ENCODE measurements around the gene SRRM5. TPM values are rescaled to one million over a fixed set of nuclear protein-coding genes. Genes with fewer than 3 reads are reported as not detected.
A peak's percentile ranks its signal among the peaks of the same experiment; 100 is the strongest.

SRRM5 gene
- total and polyA plus RNA-seq, 7 donors: 0.27 to 1.1 (median 0.51) TPM; not detected in 3

DNA sequence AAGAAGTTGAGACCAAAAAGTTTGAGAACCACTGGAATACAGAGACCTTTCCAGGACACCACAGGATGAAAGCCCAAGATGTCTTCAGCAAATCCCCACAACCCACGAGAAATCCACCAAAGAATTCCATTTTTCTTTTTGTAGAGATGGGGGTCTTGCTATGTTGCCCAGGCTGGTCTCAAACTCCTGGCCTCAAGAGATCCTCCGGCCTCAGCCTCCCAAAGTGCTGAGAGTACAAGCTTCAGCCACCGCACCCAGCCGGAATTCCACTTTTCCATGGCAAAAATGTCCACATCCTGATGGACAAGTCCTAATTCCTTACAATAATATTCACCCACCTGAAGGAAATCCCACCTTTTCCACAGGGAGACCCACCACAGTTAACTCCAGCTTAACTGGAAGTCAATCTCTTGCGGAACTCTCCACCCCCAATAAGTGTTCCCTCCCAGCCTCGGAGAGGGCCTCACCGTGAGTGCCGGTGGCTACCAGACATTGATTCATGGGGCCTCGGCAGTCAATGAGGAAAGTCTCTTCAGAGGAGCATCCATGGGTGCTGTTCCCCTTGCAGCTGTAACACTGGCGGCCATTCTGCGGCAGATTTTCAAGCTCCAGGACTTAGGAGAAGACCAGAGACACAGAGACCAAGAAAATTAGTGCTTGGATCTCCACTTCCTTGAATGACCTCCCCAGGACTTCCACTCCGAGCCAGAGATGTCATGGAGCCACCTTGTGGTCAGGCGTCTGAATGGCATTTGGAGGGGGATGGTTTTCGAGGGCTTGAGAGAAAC lies 40.1 kb downstream of the SRRM5 start:
- peaks cover 0 to 18% (median 6%) of the 10 kb centered on the region in 4 donors for H3K36me3 ChIP-seq
- H3K27ac ChIP-seq: peak overlapping the region in 3 of 4 donors; percentile 4 to 51 (median 43)
- no peaks in the 10 kb centered on the region for H3K27me3 ChIP-seq

DNA sequence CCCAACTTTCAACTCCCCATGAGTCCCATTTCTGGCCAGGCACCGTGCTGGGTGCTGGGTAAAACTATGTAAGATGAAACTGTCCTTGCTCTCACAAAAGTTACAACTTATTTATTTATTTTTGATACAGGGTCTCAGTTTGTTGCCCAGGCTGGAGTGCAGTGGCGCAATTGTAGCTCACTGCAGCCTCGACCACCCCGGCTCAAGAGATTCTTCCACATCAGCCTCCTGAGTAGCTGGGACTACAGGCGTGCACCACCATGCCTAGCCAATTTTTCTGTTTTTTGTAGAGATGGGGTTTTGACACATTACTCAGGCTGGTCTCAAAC lies 40.6 kb downstream of the SRRM5 start:
- peaks cover 0 to 7% (median 0%) of the 10 kb centered on the region in 4 donors for H3K4me1 ChIP-seq
- peaks cover 0 to 18% (median 6%) of the 10 kb centered on the region in 4 donors for H3K36me3 ChIP-seq
- H3K9me3 ChIP-seq: peaks cover 0 to 2% (median 0%) of the 10 kb centered on the region in 4 donors
- DNase-seq: no peak
- no peak overlapping the region for H3K4me3 ChIP-seq
- intact Hi-C loops (cut with DNase I): loop anchor here (2.0 kb wide), 1 partner anchor 118 kb away; no protein-coding TSS in a partner anchor
- H3K27ac ChIP-seq: peak overlapping the region in 1 of 4 donors; percentile 51
- TF ChIP-seq, protein P1, sequence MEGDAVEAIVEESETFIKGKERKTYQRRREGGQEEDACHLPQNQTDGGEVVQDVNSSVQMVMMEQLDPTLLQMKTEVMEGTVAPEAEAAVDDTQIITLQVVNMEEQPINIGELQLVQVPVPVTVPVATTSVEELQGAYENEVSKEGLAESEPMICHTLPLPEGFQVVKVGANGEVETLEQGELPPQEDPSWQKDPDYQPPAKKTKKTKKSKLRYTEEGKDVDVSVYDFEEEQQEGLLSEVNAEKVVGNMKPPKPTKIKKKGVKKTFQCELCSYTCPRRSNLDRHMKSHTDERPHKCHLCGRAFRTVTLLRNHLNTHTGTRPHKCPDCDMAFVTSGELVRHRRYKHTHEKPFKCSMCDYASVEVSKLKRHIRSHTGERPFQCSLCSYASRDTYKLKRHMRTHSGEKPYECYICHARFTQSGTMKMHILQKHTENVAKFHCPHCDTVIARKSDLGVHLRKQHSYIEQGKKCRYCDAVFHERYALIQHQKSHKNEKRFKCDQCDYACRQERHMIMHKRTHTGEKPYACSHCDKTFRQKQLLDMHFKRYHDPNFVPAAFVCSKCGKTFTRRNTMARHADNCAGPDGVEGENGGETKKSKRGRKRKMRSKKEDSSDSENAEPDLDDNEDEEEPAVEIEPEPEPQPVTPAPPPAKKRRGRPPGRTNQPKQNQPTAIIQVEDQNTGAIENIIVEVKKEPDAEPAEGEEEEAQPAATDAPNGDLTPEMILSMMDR (IDR thresholded peaks at IDR 0.05): no peak
- TF ChIP-seq EP300 (IDR thresholded peaks at IDR 0.05): no peak
- no peak for TF ChIP-seq POLR2AphosphoS5 (IDR thresholded peaks at IDR 0.05)
- no peak for TF ChIP-seq POLR2A (IDR thresholded peaks at IDR 0.05)
- 70 to 77% methylated on average over 5 of the region's 5 CpGs for WGBS, 2 donors
- H3K27me3 ChIP-seq: no peaks in the 10 kb centered on the region

More for the DNA sequence above, 40.1 kb downstream of the SRRM5 start:
- peak; percentile 80 for DNase-seq
- no peaks in the 10 kb centered on the region for H3K9me3 ChIP-seq
- TF ChIP-seq EP300 (IDR thresholded peaks at IDR 0.05) (no peak), POLR2A (IDR thresholded peaks at IDR 0.05) (no peak), POLR2AphosphoS5 (IDR thresholded peaks at IDR 0.05) (peak in 2 of 4 donors; percentile 8 to 18)
- TF ChIP-seq, protein P1 (IDR thresholded peaks at IDR 0.05): peak; percentile 72 to 79 (median 74)
- WGBS, 2 donors: 62 to 70% methylated on average over 14 of the region's 14 CpGs
- intact Hi-C loops (cut with DNase I): loop anchor here (2.0 kb wide), 1 partner anchor 117 kb away; no protein-coding TSS in a partner anchor
- H3K4me3 ChIP-seq: peak overlapping the region in 1 of 4 donors; percentile 6
- peaks cover 0 to 7% (median 0%) of the 10 kb centered on the region in 4 donors for H3K4me1 ChIP-seq

DNA sequence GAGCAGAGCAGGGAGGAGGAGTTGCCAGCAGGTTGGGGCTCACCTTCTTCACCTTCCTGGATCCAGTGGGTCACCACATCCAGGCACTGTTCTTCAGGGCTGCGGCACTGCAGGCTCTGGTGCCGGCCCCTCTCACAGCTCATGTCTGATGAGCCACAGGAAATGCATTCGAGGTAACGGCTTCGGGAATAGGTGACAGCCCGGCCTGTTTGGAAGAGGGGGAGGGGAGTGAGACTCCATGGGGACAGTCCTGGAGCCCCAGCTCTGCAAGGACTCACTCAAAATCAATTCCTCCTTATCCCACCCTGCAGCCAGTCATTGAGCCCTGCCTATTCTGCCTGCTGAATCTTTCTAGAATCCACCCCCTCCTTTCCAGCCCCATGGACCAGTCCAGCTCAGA lies 44.5 kb downstream of the SRRM5 start:
- peaks cover 0 to 5% (median 2%) of the 10 kb centered on the region in 4 donors for H3K36me3 ChIP-seq
- no peak overlapping the region for H3K4me3 ChIP-seq
- H3K27me3 ChIP-seq: no peaks in the 10 kb centered on the region
- TF ChIP-seq POLR2A (IDR thresholded peaks at IDR 0.05) (no peak), POLR2AphosphoS5 (IDR thresholded peaks at IDR 0.05) (no peak), EP300 (IDR thresholded peaks at IDR 0.05) (no peak)
- TF ChIP-seq, protein P1 (IDR thresholded peaks at IDR 0.05): no peak
- H3K27ac ChIP-seq: no peak overlapping the region
- intact Hi-C loops (cut with DNase I): loop anchor here (5.0 kb wide), 1 partner anchor 209 kb away; no protein-coding TSS in a partner anchor
- H3K9me3 ChIP-seq: peaks cover 0 to 3% (median under 1%) of the 10 kb centered on the region in 4 donors
- no peak for DNase-seq
- peaks cover 0 to 7% (median 0%) of the 10 kb centered on the region in 4 donors for H3K4me1 ChIP-seq
- WGBS, 2 donors: 93 to 98% methylated on average over 6 of the region's 6 CpGs

DNA sequence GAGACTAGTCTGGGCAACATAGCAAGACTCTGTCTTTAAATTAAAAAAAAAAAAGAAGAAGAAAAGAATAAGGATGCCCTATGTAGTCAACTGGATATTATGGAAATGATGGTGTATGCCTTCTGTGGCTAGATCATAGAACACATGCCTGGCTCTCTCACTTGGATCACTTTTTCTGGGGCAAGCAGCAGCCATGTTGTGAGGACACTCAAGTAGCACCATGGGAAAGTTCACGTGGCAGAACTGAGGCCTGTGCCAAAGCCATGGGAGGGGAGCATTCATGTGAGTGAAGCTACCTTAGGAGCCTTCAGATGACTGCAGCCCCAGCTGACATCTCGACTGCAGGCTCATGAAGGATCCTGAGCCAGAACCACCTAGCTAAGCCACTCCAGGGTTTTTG lies 46.1 kb downstream of the SRRM5 start:
- intact Hi-C loops (cut with DNase I): loop anchor here (5.0 kb wide), 1 partner anchor 211 kb away; no protein-coding TSS in a partner anchor
- WGBS, 2 donors: 91% methylated on average over 2 of the region's 2 CpGs

DNA sequence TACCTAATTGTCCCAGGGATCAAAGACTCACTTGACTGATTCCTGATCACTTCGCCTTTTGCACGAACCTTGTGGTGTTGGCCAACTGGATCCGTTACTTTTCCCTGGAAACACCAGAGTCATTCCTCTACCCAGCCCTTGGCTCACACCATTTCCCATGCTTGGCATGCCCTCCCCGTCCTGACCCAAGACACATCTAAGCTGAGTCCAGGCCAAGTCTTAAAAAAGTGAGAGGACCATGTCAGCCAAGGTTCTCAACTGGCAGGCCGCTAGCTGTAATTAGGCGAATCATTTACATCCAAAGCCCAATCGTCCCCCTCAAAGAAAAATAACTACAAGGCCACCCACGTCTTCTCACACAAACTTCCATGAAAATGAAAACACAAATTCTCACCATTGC lies 46.6 kb downstream of the SRRM5 start:
- Histone ChIP-seq H3K36me3 (peaks cover 0 to 5% (median 2%) of the 10 kb centered on the region in 4 donors), H3K27ac (no peak overlapping the region), H3K4me3 (no peak overlapping the region), H3K4me1 (no peaks in the 10 kb centered on the region), H3K9me3 (peaks cover 0 to 3% (median under 1%) of the 10 kb centered on the region in 4 donors), H3K27me3 (no peaks in the 10 kb centered on the region)
- TF ChIP-seq EP300 (IDR thresholded peaks at IDR 0.05) (no peak), POLR2A (IDR thresholded peaks at IDR 0.05) (no peak), POLR2AphosphoS5 (IDR thresholded peaks at IDR 0.05) (no peak)
- TF ChIP-seq, protein P1 (IDR thresholded peaks at IDR 0.05): no peak
- 96 to 98% methylated on average over 8 of the region's 8 CpGs for WGBS, 2 donors
- intact Hi-C loops (cut with DNase I): loop anchor here (5.0 kb wide), 1 partner anchor 211 kb away; no protein-coding TSS in a partner anchor
- DNase-seq: no peak

More for the DNA sequence above, 46.1 kb downstream of the SRRM5 start:
- no peak for DNase-seq
- Histone ChIP-seq H3K27me3 (no peaks in the 10 kb centered on the region), H3K4me1 (no peaks in the 10 kb centered on the region), H3K36me3 (peaks cover 0 to 5% (median 2%) of the 10 kb centered on the region in 4 donors), H3K27ac (no peak overlapping the region), H3K9me3 (peaks cover 0 to 3% (median under 1%) of the 10 kb centered on the region in 4 donors), H3K4me3 (no peak overlapping the region)
- TF ChIP-seq EP300 (IDR thresholded peaks at IDR 0.05) (no peak), POLR2AphosphoS5 (IDR thresholded peaks at IDR 0.05) (no peak)
